ENCODE measurements around the gene UTS2R.

DNA sequence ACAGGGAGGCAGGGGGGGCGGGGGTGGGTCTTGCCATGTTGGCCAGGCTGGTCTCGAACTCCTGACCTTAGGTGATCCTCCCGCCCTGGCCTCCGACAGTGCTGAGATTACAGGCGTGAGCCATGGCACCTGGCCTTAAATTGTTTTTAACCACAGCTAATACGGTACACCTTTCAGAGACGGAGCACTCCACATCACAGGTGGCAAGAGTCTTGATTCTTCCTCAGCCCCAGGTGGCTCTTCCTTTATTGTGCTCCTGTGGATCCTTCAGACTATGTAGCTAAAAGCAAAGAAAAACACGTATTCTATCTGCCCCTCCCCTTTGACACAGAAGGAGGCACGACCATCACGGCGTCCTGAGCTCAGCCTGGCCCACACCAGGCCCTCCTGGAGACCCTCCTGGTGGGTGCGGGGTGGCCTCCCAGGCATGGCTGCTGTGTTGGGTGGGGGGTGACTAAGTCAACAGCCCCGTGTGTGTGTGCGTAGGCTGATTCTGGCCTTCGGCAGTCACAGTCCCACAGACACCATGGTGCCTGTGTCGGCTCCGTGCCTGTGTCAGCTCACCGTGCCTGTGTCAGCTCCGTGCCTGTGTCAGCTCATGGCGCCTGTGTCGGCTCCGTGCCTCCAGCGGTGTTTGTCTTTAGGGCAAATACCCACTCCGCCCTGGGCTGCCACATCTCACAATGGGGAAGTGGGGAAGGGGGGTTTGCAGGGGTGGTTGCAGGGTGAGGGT, 27.2 kb upstream of the UTS2R start:
- no peak for TF ChIP-seq CTCF (optimal IDR thresholded peaks at IDR 0.05 in 1 of 3, IDR thresholded peaks at IDR 0.05 in 1 of 3, conservative IDR thresholded peaks at IDR 0.05 in 1 of 3; ENCODE audit: extremely low read depth in 1 of 3, insufficient read depth in 2 of 3, low read length in 3 of 3)
- TF ChIP-seq EZH2 (IDR thresholded peaks at IDR 0.05; ENCODE audit: low read length) = no peak
